SU-DHL-6 (cell line): ENCODE results near the gene C3orf62.

ENCODE experiments used
- H2AFZ ChIP-seq: fragments of 200-600 bp; sonication (generic); 2 replicates; pipeline ENCODE4 v1.6.1; 2014; ENCODE audit warnings: low read depth, mild to moderate bottlenecking, moderate library complexity, mixed read lengths, antibody characterized with exemption, low read length; ENCODE audit not compliant: severe bottlenecking
- H3F3A ChIP-seq: fragments of 200-600 bp; shearing (Covaris generic); 2 replicates; pipeline ENCODE4 v1.6.0; 2016; ENCODE audit warnings: antibody characterized with exemption, mild to moderate bottlenecking; ENCODE audit not compliant: insufficient read depth
- H3K27ac ChIP-seq: fragments of 200-600 bp; sonication (generic); 2 replicates; pipeline ENCODE4 v1.5.1; 2016; ENCODE audit warnings: low read depth, mild to moderate bottlenecking, low read length, moderate library complexity, mixed read lengths
- H3K27me3 ChIP-seq: fragments of 200-600 bp; sonication (generic), shearing (Covaris generic); 2 replicates; pipeline ENCODE4 v1.6.0; 2014; ENCODE audit warnings: mild to moderate bottlenecking, low read length
- H3K36me3 ChIP-seq: fragments of 200-600 bp; sonication (generic); 2 replicates; pipeline ENCODE4 v1.6.1; 2014; ENCODE audit warnings: mild to moderate bottlenecking, low read length, mixed read lengths
- H3K4me2 ChIP-seq: fragments of 300-600, 200-600 bp; shearing (Covaris generic), sonication (generic); 2 replicates; pipeline ENCODE4 v1.6.0; 2014; ENCODE audit warnings: low read length, low read depth, mild to moderate bottlenecking; ENCODE audit not compliant: poor library complexity, severe bottlenecking
- H3K4me3 ChIP-seq: fragments of 200-600 bp; sonication (generic); 2 replicates; pipeline ENCODE4 v1.5.1; 2014; ENCODE audit warnings: antibody characterized with exemption, low read length, mild to moderate bottlenecking, mixed read lengths; ENCODE audit not compliant: insufficient read depth, poor library complexity, severe bottlenecking
- H3K79me2 ChIP-seq: fragments of 200-600 bp; sonication (generic); 2 replicates; pipeline ENCODE4 v1.6.1; 2014; ENCODE audit warnings: mild to moderate bottlenecking, low read length, moderate library complexity; ENCODE audit not compliant: insufficient read depth
- H3K9ac ChIP-seq: fragments of 200-600 bp; sonication (generic); 2 replicates; pipeline ENCODE4 v1.7.0; 2014; ENCODE audit warnings: mild to moderate bottlenecking, low read length
- H3K9me2 ChIP-seq: fragments of 200-600 bp; sonication (generic); replicated peaks from 2 replicates; pipeline ENCODE4 v1.6.1; 2014; ENCODE audit warnings: low read length; ENCODE audit not compliant: insufficient read depth
- H3K9me3 ChIP-seq: fragments of 200-600 bp; sonication (generic); 2 replicates; pipeline ENCODE4 v1.6.1; 2014; ENCODE audit warnings: low read length, mixed read lengths; ENCODE audit not compliant: insufficient read depth
- H4K20me1 ChIP-seq: fragments of 200-600 bp; sonication (generic); 2 replicates; pipeline ENCODE4 v1.6.1; 2014; ENCODE audit warnings: low read depth, mild to moderate bottlenecking, antibody characterized with exemption, low read length, moderate library complexity, mixed read lengths
- CTCF ChIP-seq: fragments of 200-600 bp; sonication (generic); IDR thresholded peaks from one replicate; pipeline ENCODE4 v1.5.1; 2017; ENCODE audit warnings: antibody characterized with exemption, mild to moderate bottlenecking, low read length, moderate library complexity; ENCODE audit not compliant: insufficient read depth, poor library complexity, severe bottlenecking
- EZH2phosphoT487 ChIP-seq: fragments of 200-600 bp; sonication (generic), shearing (Covaris generic); conservative IDR thresholded peaks from 2 replicates; pipeline ENCODE4 v1.6.1; 2018; ENCODE audit warnings: mild to moderate bottlenecking, antibody characterized with exemption, low read length, moderate library complexity, mixed read lengths

The C3orf62 gene

DNA sequence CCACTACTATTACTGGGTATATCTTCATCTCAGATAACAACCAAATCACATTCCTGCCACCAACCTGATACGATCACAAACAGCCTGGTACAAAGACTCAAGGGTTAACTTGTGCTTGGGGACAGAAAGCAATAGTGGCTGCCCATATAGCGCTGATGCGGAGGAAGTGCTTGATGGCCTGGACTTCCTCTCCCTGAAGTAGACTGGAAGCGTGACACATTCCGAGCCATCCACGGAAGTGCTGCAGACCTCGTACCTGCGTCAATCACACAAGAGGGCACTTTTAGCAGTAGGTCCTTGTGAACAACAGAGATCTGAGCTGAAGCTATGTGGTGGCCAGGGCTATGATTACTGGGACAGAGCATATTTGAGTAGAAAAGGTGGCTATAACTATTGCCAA lies 17.3 kb upstream of the C3orf62 start:
- Histone ChIP-seq H3F3A (no peaks in the 10 kb centered on the region), H4K20me1 (no peaks in the 10 kb centered on the region), H2AFZ (no peak overlapping the region), H3K27me3 (no peaks in the 10 kb centered on the region), H3K4me2 (no peak overlapping the region), H3K4me3 (no peak overlapping the region), H3K27ac (no peak overlapping the region), H3K9me3 (no peaks in the 10 kb centered on the region), H3K79me2 (no peaks in the 10 kb centered on the region), H3K36me3 (peaks cover 12% of the 10 kb centered on the region; the same call in 1 of the 2 replicates), H3K9ac (no peak overlapping the region), H3K9me2 (no peaks in the 10 kb centered on the region)
- TF ChIP-seq EZH2phosphoT487 (no peak), CTCF (no peak)

GRCh38 chr3:49283997-49284396 lies 7.0 kb upstream of the C3orf62 start:
- Histone ChIP-seq H3K9me3 (no peaks in the 10 kb centered on the region), H3K36me3 (peaks cover 26% of the 10 kb centered on the region), H2AFZ (no peak overlapping the region), H3K79me2 (no peaks in the 10 kb centered on the region), H4K20me1 (no peaks in the 10 kb centered on the region), H3K4me3 (no peak overlapping the region), H3K4me2 (no peak overlapping the region), H3K27ac (no peak overlapping the region), H3K9ac (no peak overlapping the region), H3K9me2 (no peaks in the 10 kb centered on the region), H3F3A (0 out of 2 replicates have a peak, but pooled peaks cover under 1% of the 10 kb centered on the region), H3K27me3 (no peaks in the 10 kb centered on the region)
- TF ChIP-seq EZH2phosphoT487 (no peak), CTCF (no peak)

DNA sequence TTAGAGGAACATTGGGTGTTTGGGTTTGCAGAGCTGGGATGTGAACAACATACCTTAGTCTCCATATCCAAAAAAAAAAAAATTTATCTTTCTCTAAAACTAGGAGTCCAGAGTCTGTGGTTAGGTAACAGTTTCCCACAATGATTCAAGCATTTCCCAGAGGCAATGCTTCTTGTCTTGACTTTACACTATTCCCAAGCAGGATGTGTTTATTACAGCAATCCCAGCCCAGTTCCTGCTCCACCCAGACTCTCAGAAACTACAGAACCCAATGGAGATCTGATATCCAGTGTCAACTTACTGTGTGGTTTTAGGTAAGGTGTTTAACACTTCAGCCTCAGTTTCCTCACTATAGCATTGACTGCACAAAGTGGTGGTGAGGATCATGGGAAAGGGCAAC lies 2.3 kb upstream of the C3orf62 start:
- no peak overlapping the region for H3K27ac ChIP-seq
- no peak overlapping the region for H3K4me3 ChIP-seq
- H3K79me2 ChIP-seq = no peaks in the 10 kb centered on the region
- H3K9me3 ChIP-seq = no peaks in the 10 kb centered on the region
- H3K4me2 ChIP-seq = no peak overlapping the region
- no peak overlapping the region for H2AFZ ChIP-seq
- peaks cover 12% of the 10 kb centered on the region; the same call in 1 of the 2 replicates for H3F3A ChIP-seq
- no peaks in the 10 kb centered on the region for H4K20me1 ChIP-seq
- no peaks in the 10 kb centered on the region for H3K9me2 ChIP-seq
- H3K36me3 ChIP-seq = peaks cover 14% of the 10 kb centered on the region
- TF ChIP-seq CTCF = no peak
- TF ChIP-seq EZH2phosphoT487 = no peak
- H3K27me3 ChIP-seq = no peaks in the 10 kb centered on the region
- H3K9ac ChIP-seq = no peak overlapping the region

- Histone ChIP-seq H3K36me3 (peaks cover 6% of the 10 kb centered on the region; the same call in 1 of the 2 replicates), H2AFZ (no peak overlapping the region), H3K4me3 (no peak overlapping the region), H3K9me2 (no peaks in the 10 kb centered on the region), H3K79me2 (no peaks in the 10 kb centered on the region), H4K20me1 (no peaks in the 10 kb centered on the region), H3F3A (peaks cover 12% of the 10 kb centered on the region; the same call in 1 of the 2 replicates), H3K27me3 (no peaks in the 10 kb centered on the region), H3K27ac (no peak overlapping the region), H3K4me2 (no peak overlapping the region), H3K9me3 (no peaks in the 10 kb centered on the region), H3K9ac (no peak overlapping the region)
- TF ChIP-seq CTCF = no peak
- no peak for TF ChIP-seq EZH2phosphoT487
Measured at GRCh38 chr3:49278548-49278947, 1.5 kb upstream of the C3orf62 start.
